ENCODE data around the gene MSANTD7. TPM values are rescaled to one million over a fixed set of nuclear protein-coding genes. Genes with fewer than 3 reads are reported as not detected.

The MSANTD7 gene
- total and polyA plus RNA-seq, 2 donors, result 6.6 to 15.6 TPM

DNA sequence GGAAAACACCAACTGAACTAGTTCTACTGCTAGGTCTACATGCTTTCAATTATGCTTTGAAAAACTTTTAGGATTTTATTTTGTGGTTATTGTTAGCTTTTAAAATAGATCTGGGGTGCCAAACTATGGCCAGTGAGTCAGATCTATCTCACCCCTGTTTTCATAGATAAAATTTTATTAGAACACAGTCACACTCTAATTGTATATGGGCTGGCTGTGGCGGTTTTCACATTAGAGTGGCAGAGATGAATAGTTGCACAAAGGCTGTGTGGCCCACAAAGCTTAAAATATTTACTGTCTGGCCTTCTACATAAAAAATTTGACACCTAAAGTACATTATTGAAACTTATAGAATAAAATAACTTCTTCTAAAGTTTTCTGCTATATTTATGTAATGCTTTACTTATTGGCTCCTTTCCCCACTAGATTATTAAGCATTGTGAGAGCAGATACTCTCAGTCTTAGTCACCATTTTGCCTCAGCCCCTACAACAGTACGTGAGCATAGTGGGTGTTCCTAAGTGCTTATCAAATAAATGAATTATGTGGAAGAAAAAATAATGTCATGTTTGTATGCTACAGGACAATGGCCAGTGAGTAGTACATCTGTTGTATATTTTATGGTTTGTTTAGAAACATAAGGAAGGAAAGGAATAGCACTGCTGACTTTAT is 35.1 kb downstream of the MSANTD7 start:
- no peaks in the 10 kb centered on the region for H3K27me3 ChIP-seq (ENCODE audit: control insufficient read depth in 2 of 2, insufficient read depth in 1 of 2, low read length in 1 of 2)
- 97% methylated on average over 2 of the region's 2 CpGs for WGBS
- no peak overlapping the region for H3K4me3 ChIP-seq (ENCODE audit: low read length in 2 of 2)
- peaks cover 0 to 3% of the 10 kb centered on the region in 2 donors for H3K4me1 ChIP-seq (ENCODE audit: control insufficient read depth in 2 of 2, insufficient read depth in 2 of 2, low read length in 2 of 2)
- peaks cover 16 to 20% of the 10 kb centered on the region in 2 donors for H3K36me3 ChIP-seq (ENCODE audit: control insufficient read depth in 2 of 2, insufficient read depth in 2 of 2, low read length in 1 of 2)
- no peak overlapping the region for H3K27ac ChIP-seq (ENCODE audit: low read depth in 1 of 2, low read length in 1 of 2)
- no peak for DNase-seq (ENCODE audit: low read depth in 6 of 9, low spot score in 9 of 9)
- H3K9me3 ChIP-seq (ENCODE audit: control insufficient read depth in 2 of 2, insufficient read depth in 1 of 2, low read length in 1 of 2), result no peaks in the 10 kb centered on the region

- DNase-seq (ENCODE audit: low read depth in 6 of 9, low spot score in 9 of 9), result no peak
- H3K27ac ChIP-seq (ENCODE audit: low read depth in 1 of 2, low read length in 1 of 2), result no peak overlapping the region
- 98% methylated on average over 12 of the region's 12 CpGs for WGBS
Observed at GRCh38 chr10:14875941-14876340, 37.8 kb downstream of the MSANTD7 start.

GRCh38 chr10:14876764-14877163 is 38.7 kb downstream of the MSANTD7 start:
- no peak overlapping the region for H3K4me3 ChIP-seq (ENCODE audit: low read length in 2 of 2)

More at GRCh38 chr10:14875941-14876340, 37.8 kb downstream of the MSANTD7 start:
- H3K9me3 ChIP-seq (ENCODE audit: control insufficient read depth in 2 of 2, insufficient read depth in 1 of 2, low read length in 1 of 2), result no peaks in the 10 kb centered on the region
- H3K4me3 ChIP-seq (ENCODE audit: low read length in 2 of 2), result no peak overlapping the region
- peaks cover 5 to 10% of the 10 kb centered on the region in 2 donors for H3K4me1 ChIP-seq (ENCODE audit: control insufficient read depth in 2 of 2, insufficient read depth in 2 of 2, low read length in 2 of 2)
- H3K27me3 ChIP-seq (ENCODE audit: control insufficient read depth in 2 of 2, insufficient read depth in 1 of 2, low read length in 1 of 2), result no peaks in the 10 kb centered on the region
- peaks cover 0 to 10% of the 10 kb centered on the region in 2 donors for H3K36me3 ChIP-seq (ENCODE audit: control insufficient read depth in 2 of 2, insufficient read depth in 2 of 2, low read length in 1 of 2)

DNA sequence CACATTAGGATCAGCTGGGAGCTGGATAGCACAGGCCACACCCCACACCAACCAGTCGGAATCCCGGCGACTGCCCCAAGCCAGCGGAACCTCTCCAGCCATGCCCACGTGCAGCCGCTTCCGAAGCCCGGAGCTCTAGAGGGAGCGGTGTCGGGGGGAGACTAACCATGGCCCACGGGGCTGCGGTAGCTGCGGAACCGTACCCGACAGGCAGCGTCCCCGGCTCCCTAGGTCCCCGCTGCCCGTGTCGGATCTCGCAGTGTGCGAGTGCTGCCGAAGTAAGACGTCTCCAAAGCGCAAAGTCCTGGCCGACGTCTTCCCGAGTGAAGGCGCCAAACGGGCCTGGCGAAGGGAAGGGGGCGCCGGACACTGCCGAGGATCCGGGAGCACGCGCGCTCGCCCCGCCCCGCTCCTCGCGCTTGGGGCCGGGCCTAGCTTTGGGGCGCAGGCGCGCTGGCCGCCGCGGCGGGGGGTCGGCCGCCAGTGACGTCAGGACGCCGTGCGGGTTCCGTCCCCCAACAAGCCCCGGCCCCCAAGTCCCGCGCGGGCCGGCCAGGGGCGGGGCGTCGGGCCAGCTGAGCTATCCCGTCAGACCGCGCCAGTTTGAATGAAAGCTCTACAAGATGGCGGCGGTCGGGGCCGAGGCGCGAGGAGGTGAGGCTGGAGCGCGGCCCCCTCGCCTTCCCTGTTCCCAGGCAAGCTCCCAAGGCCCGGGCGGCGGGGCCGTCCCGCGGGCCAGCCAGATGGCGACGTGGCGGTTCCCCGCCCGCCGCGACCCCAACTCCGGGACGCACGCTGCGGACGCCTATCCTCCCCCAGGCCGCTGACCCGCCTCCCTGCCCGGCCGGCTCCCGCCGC is 40.4 kb downstream of the MSANTD7 start, which contains the start of gene SUV39H2:
Gene SUV39H2, plus strand, starts transcription at position 601 of the 858 bp plus-strand sequence. Its CDS starts 23 bp downstream, at position 624.
- DNase-seq (ENCODE audit: low read depth in 6 of 9, low spot score in 9 of 9), result peak; percentile 59 to 94 (median 86)
- under 1% methylated on average over 102 of the region's 102 CpGs for WGBS
- Histone ChIP-seq H3K36me3 (ENCODE audit: control insufficient read depth in 2 of 2, insufficient read depth in 2 of 2, low read length in 1 of 2) (peaks cover 0 to 7% of the 10 kb centered on the region in 2 donors), H3K4me3 (ENCODE audit: low read length in 2 of 2) (peak within 1 kb of the TSS; percentile 91 to 92), H3K27ac (ENCODE audit: low read depth in 1 of 2, low read length in 1 of 2) (peak within 1 kb of the TSS; percentile 81 to 89), H3K27me3 (ENCODE audit: control insufficient read depth in 2 of 2, insufficient read depth in 1 of 2, low read length in 1 of 2) (no peaks in the 10 kb centered on the region), H3K4me1 (ENCODE audit: control insufficient read depth in 2 of 2, insufficient read depth in 2 of 2, low read length in 2 of 2) (peaks cover 5 to 10% of the 10 kb centered on the region in 2 donors), H3K9me3 (ENCODE audit: control insufficient read depth in 2 of 2, insufficient read depth in 1 of 2, low read length in 1 of 2) (no peaks in the 10 kb centered on the region)

More at GRCh38 chr10:14876764-14877163, 38.7 kb downstream of the MSANTD7 start:
- Histone ChIP-seq H3K27me3 (ENCODE audit: control insufficient read depth in 2 of 2, insufficient read depth in 1 of 2, low read length in 1 of 2) (no peaks in the 10 kb centered on the region), H3K9me3 (ENCODE audit: control insufficient read depth in 2 of 2, insufficient read depth in 1 of 2, low read length in 1 of 2) (no peaks in the 10 kb centered on the region), H3K4me1 (ENCODE audit: control insufficient read depth in 2 of 2, insufficient read depth in 2 of 2, low read length in 2 of 2) (peaks cover 5 to 10% of the 10 kb centered on the region in 2 donors), H3K27ac (ENCODE audit: low read depth in 1 of 2, low read length in 1 of 2) (no peak overlapping the region), H3K36me3 (ENCODE audit: control insufficient read depth in 2 of 2, insufficient read depth in 2 of 2, low read length in 1 of 2) (peaks cover 0 to 10% of the 10 kb centered on the region in 2 donors)
- WGBS, result 98% methylated on average over 9 of the region's 9 CpGs
- no peak for DNase-seq (ENCODE audit: low read depth in 6 of 9, low spot score in 9 of 9)

- Histone ChIP-seq H3K36me3 (ENCODE audit: control insufficient read depth in 2 of 2, insufficient read depth in 2 of 2, low read length in 1 of 2) (peaks cover 0 to 7% of the 10 kb centered on the region in 2 donors), H3K27me3 (ENCODE audit: control insufficient read depth in 2 of 2, insufficient read depth in 1 of 2, low read length in 1 of 2) (no peaks in the 10 kb centered on the region), H3K27ac (ENCODE audit: low read depth in 1 of 2, low read length in 1 of 2) (peak overlapping the region in 1 of 2 donors; percentile 29), H3K4me1 (ENCODE audit: control insufficient read depth in 2 of 2, insufficient read depth in 2 of 2, low read length in 2 of 2) (peaks cover 5 to 10% of the 10 kb centered on the region in 2 donors), H3K9me3 (ENCODE audit: control insufficient read depth in 2 of 2, insufficient read depth in 1 of 2, low read length in 1 of 2) (no peaks in the 10 kb centered on the region), H3K4me3 (ENCODE audit: low read length in 2 of 2) (peak overlapping the region; percentile 91 to 92)
- under 1% methylated on average over 60 of the region's 60 CpGs for WGBS
- DNase-seq (ENCODE audit: low read depth in 6 of 9, low spot score in 9 of 9), result peak in 5 of 9 donors; percentile 4 to 56 (median 24)
Observed at GRCh38 chr10:14879124-14879927, 41.2 kb downstream of the MSANTD7 start.

- peaks cover 5 to 10% of the 10 kb centered on the region in 2 donors for H3K4me1 ChIP-seq (ENCODE audit: control insufficient read depth in 2 of 2, insufficient read depth in 2 of 2, low read length in 2 of 2)
- H3K36me3 ChIP-seq (ENCODE audit: control insufficient read depth in 2 of 2, insufficient read depth in 2 of 2, low read length in 1 of 2), result peaks cover 0 to 7% of the 10 kb centered on the region in 2 donors
- no peak overlapping the region for H3K27ac ChIP-seq (ENCODE audit: low read depth in 1 of 2, low read length in 1 of 2)
- WGBS, result under 1% methylated on average over 5 of the region's 5 CpGs
- DNase-seq (ENCODE audit: low read depth in 6 of 9, low spot score in 9 of 9), result no peak
- H3K9me3 ChIP-seq (ENCODE audit: control insufficient read depth in 2 of 2, insufficient read depth in 1 of 2, low read length in 1 of 2), result no peaks in the 10 kb centered on the region
- H3K27me3 ChIP-seq (ENCODE audit: control insufficient read depth in 2 of 2, insufficient read depth in 1 of 2, low read length in 1 of 2), result no peaks in the 10 kb centered on the region
- peak overlapping the region; percentile 91 to 92 for H3K4me3 ChIP-seq (ENCODE audit: low read length in 2 of 2)
Observed at GRCh38 chr10:14879928-14880193, 41.8 kb downstream of the MSANTD7 start.

- no peak overlapping the region for H3K27ac ChIP-seq (ENCODE audit: low read depth in 1 of 2, low read length in 1 of 2)
Observed at GRCh38 chr10:14880229-14880628, 42.1 kb downstream of the MSANTD7 start.

GRCh38 chr10:14884082-14884481 is 46.0 kb downstream of the MSANTD7 start:
- WGBS, result 95% methylated on average over 3 of the region's 3 CpGs
- peak in 1 of 9 donors; percentile 7 for DNase-seq (ENCODE audit: low read depth in 6 of 9, low spot score in 9 of 9)
- peaks cover 3 to 13% of the 10 kb centered on the region in 2 donors for H3K36me3 ChIP-seq (ENCODE audit: control insufficient read depth in 2 of 2, insufficient read depth in 2 of 2, low read length in 1 of 2)
- no peaks in the 10 kb centered on the region for H3K27me3 ChIP-seq (ENCODE audit: control insufficient read depth in 2 of 2, insufficient read depth in 1 of 2, low read length in 1 of 2)
- peaks cover 2 to 10% of the 10 kb centered on the region in 2 donors for H3K4me1 ChIP-seq (ENCODE audit: control insufficient read depth in 2 of 2, insufficient read depth in 2 of 2, low read length in 2 of 2)
- H3K9me3 ChIP-seq (ENCODE audit: control insufficient read depth in 2 of 2, insufficient read depth in 1 of 2, low read length in 1 of 2), result no peaks in the 10 kb centered on the region
- no peak overlapping the region for H3K4me3 ChIP-seq (ENCODE audit: low read length in 2 of 2)
- no peak overlapping the region for H3K27ac ChIP-seq (ENCODE audit: low read depth in 1 of 2, low read length in 1 of 2)

More at GRCh38 chr10:14880229-14880628, 42.1 kb downstream of the MSANTD7 start:
- Histone ChIP-seq H3K9me3 (ENCODE audit: control insufficient read depth in 2 of 2, insufficient read depth in 1 of 2, low read length in 1 of 2) (no peaks in the 10 kb centered on the region), H3K36me3 (ENCODE audit: control insufficient read depth in 2 of 2, insufficient read depth in 2 of 2, low read length in 1 of 2) (peaks cover 0 to 7% of the 10 kb centered on the region in 2 donors), H3K4me1 (ENCODE audit: control insufficient read depth in 2 of 2, insufficient read depth in 2 of 2, low read length in 2 of 2) (peaks cover 5 to 10% of the 10 kb centered on the region in 2 donors), H3K27me3 (ENCODE audit: control insufficient read depth in 2 of 2, insufficient read depth in 1 of 2, low read length in 1 of 2) (no peaks in the 10 kb centered on the region), H3K4me3 (ENCODE audit: low read length in 2 of 2) (peak overlapping the region in 1 of 2 donors; percentile 92)
- peak in 2 of 9 donors; percentile 6 to 22 for DNase-seq (ENCODE audit: low read depth in 6 of 9, low spot score in 9 of 9)
- WGBS, result 80% methylated on average over 7 of the region's 7 CpGs

Measured in thymus (tissue), 11 donors.